Activated CD4-positive, alpha-beta T cell treated with anti-CD3 and anti-CD28 coated beads, Interleukin-2, Interleukin-4, amounts not matched to agents 100 ng/mL and 50 ng/mL, durations not matched to agents 16 hours and 8 hours (primary cell): ENCODE data around the gene ARHGAP8.

Experiments used
- DNase-seq: peaks from one replicate; pipeline ENCODE4 v3.0.0-alpha.2; 2020; ENCODE audit warnings: low spot score

Gene ARHGAP8

DNA sequence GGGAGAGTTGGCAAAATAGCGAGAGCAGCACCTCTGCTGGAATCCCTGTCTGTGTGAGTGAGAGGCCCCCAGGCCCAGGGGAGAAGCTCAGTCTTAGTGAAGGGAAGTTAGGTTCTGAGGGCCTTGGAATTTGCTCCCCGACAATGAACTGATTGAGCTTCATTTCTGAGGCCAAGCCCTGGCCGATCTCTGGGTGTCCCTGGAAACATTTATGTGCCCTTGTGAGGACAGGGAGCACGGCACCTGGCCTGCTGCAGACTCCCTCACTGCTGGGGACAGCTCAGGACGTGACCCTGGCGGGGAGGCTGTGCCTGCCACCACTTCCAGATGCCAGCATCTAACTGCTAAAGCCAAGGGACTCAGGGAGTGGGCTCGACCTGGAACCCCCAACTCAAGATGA lies 52.0 kb downstream of the ARHGAP8 start:
- no peak for DNase-seq

DNA sequence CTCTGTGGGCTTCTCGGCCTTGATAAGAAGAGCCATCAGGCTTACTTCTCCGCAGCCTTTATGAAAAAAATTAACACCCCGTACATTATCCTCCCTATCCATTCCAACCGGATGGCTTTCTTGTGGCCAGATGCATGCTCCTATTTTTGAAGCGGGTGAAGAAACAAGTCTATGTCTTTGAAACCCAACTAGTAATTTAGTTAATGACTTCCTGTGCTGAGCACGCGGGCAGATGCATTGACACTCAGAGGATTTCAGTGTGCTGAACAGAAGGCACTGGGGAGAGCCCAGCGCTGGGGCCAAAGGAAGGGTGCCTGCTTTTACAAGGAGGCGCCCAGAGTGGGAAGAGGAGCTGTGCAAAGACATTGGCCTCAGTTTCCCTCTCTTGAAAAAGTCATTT lies 53.3 kb downstream of the ARHGAP8 start:
- no peak for DNase-seq

DNA sequence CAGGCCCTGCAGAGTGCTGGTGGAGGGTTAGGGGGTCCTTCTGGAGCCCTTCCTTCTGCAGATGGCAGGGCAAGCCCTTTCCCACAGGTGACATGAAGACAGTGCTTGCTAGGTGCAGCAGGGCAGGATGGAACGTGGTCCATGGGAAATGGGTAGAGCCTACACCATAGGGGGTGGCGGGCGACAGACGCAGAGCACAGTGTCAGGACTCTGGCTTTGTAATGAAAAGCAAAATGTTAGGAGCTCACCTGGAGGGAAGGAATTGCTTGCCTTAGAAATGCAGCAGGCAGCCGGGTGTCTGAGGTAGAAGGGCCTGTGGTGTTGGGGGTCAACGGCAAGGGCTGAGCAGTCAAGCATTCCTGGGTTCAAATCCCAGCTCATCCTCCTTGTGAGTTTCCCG lies 54.9 kb downstream of the ARHGAP8 start:
- DNase-seq = no peak

DNA sequence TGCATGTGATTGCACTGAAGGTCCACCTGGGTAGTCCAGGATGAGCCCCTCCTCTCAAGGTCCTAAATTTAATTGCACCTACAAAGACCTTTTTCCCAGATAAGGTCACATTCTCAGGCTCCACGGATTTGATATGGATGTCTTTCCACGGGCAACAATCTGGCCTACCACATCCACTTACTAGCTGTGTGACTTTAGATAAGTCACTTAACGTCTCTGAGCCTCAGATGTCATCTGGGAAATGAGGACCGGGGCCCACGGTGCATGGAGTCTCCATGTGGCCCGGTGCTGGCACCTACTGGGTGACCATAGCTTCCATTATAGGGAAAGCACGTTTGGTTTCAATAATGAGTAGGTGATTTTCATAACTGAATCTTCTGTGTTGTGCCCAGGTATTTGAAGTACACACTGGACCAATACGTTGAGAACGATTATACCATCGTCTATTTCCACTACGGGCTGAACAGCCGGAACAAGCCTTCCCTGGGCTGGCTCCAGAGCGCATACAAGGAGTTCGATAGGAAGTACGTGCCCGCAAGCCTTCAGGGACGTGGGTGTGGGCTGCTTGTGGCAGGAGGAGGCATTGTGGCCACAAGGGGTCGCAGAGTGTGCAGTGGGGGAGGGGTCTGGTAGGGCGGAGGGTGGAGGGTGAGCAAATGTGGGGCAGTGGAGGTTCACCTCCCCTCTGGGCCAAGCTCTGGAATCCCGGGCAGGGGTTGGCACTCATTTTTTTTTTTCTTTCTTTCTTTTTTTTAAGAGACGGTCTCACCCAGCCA lies 55.7 kb downstream of the ARHGAP8 start:
- peak; percentile 1 for DNase-seq

DNA sequence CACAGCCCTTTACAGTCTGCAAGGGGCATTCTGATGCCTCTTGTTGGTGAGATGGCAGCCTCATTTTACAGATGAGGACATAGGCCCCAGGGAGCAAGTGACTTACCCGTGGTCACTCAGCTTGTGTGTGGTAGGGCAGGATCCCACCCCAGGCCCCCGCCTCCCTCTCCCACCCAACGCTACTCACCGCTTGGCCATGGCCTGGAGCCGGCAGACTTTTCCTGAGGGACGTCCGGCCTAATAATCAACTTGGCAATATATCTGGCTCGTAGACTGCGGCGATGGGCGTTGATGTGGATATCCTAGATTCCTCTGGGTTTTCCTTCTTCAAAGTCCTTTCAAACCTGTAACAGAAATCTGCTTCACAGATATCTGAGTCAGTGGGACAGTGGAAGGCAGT lies 57.1 kb downstream of the ARHGAP8 start:
- DNase-seq = no peak

DNA sequence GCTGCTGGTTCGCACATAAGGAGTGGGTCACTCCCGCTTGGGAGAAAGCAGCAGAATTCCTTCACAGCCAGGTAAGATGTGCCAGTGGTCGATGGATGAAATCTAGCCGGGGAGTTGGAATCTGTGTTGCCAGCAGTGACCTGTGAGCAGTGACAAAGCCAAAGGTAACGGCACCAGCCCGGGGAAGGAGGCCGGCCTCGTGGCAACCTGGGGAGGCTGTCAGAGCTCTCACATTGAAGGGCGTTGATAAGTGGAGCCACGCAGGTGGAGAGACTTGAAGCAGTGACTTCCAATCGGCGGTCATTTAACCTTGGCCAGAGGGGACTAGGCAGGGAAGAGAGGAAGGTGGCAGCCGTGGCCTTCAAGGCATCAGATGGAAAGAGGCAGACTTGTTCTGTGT lies 58.8 kb downstream of the ARHGAP8 start:
- no peak for DNase-seq

DNA sequence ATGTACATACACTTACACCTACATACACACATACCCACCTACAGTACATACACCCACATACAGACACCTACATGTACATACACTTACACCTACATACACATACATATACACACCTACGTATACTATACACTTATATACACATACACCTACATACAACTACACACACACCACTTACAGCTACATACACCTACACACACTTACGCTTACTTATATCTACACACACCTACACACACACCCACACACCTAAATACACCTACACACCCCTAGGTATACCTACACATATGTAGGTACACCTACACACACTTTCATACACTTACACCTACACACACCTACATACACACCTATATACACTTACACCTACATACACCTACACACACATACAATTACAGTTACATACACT lies 61.0 kb downstream of the ARHGAP8 start:
- DNase-seq = no peak

DNA sequence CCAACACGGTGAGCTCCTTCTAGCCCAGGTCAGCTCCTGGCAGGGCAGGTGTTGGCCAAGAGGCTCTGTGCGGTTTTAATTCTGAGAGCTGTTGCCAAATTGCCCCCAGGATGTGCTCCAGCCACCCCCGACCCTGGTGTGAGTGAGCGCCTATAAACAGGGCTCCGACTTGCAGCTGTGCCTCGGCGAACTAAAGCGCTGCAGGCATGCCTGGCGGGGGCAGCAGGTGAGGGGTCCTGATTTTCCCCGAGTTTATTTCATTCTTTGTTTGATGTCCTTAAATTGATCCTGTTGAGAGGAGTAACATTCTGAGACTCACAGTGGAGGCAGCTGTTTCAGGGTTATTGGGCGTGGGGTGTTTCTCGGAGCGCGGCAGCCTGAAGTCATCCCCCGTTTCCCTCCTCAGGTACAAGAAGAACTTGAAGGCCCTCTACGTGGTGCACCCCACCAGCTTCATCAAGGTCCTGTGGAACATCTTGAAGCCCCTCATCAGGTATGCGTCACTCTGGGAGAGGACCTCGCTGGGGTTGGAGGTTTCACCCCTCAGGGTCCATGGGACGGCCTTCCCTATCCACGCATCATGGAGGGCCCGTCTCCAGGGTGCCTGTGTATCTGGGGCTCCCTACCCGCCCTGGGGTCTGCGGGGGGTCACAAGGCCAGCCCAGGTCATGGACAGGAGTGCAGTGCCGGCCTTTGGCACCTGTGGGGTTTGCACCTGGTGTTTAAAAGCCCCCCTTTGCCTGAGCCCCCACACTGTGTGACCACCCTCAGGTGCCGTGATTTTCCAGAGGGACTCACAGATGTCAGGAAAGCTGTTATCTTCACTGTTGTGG lies 62.1 kb downstream of the ARHGAP8 start:
- no peak for DNase-seq

DNA sequence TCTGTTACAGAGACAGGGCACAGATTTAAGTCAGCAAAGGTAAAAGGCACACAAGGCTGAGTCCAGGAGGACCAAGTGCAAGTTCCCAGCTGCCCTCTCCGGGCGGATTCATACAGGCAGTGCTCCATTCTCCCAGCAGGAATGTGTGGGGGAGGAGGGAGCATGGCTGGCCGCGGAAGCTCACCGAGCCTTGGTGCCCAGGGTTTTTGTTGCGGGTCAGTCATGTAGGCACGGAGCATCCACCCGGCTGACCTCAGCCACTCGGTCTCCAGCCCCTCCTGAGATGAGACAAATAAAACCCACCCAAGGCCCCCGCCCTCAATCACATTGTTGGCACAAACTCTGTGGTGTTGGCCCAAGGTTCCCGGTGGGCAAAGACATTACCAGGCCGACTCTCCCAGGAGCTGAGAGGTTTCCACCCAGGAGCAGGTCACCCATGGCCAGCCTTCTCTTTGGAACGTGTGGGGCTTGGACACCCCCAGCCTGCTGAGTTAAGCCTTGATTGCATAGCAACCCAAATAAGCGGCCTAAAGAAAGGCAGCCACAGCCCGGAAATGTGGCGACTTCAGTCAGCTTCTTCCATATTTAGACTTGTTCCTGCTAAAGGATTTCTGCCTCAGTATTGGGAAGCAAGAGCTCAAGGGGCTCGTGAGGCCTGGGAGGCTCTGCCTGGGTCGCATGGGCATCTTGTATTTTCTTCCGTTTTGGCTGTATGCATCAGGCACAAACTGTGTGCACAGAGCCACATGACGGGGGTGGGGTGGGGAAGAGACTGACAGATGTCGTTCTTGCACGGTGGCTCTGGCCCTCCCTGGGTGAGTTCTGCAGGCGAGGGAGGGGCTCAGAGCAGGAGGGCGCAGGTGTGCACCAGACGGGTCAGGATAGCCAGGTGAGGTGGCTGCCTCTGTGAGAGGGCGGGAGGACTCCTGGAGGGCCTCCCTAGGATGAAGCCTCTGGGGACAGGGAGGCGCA lies 63.0 kb downstream of the ARHGAP8 start:
- DNase-seq = no peak

DNA sequence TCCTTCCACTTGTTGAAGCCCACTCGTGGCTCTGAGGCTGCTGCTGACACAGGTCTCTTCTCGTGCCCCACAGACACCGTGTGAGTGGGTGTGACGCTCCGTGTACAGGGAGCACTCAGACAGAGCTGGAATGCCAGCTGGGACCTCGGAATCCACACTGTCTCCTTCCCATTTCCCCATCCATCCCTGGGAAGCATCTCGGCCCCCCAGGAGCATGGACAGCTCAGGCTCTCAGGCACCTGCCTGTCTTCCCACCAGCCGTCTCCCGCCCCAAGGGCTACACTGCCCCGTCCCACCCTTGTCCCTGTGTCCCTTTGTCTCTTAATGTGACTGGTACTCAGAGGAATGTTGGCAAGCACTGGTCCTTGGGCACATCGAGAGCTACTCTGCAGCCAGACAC lies 63.8 kb downstream of the ARHGAP8 start:
- no peak for DNase-seq

DNA sequence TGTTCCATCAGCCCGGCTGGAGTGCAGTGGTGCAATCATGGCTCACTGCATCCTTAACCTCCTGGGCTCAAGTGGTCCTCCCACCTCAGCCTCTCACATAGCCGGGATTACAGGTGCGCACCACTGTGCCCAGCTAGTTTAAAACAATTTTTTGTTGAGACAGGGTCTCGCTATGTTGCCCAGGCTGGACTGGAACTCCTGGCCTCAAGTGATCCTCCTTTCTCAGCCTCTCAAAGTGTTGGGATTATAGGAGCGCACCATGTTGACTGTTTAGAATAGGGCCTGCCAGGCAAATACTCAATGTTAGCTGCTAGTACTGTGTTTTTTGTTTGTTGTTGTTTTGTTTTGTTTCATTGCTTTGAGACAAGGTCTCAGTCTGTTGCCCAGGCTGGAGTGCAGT lies 66.4 kb downstream of the ARHGAP8 start:
- no peak for DNase-seq

DNA sequence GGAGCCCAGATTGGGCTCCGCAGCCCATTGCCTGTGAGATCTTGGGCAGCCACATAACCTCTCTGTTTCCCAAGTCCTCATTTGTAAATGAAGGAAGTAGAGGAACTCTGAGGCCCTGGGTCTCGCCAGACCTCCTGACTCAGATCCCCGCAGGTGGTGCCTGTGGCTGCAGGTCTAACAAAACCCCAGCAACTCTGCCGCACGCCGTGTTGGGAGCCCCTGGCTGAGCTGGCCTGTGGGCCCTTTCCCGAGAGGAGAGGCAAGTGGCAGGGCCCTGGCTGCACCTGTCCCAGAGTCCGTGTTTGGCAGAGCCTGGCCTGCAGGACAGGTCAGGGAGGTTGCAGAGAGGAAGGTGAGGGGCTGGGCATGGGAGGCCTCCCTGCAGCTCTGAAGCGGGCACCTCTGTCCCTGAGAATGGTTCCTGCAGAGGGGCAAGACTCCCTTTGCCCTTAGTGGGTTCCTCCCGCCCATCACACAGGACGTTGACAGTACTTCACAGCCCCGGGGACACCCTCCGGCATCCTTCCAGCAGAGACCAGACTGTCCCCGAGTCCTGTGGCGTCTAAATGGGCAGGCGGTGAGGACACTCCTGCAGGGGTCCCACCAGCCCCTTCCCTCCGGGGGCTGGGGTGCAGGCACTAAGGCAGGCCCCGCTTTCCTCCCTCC lies 67.7 kb downstream of the ARHGAP8 start:
- no peak for DNase-seq

DNA sequence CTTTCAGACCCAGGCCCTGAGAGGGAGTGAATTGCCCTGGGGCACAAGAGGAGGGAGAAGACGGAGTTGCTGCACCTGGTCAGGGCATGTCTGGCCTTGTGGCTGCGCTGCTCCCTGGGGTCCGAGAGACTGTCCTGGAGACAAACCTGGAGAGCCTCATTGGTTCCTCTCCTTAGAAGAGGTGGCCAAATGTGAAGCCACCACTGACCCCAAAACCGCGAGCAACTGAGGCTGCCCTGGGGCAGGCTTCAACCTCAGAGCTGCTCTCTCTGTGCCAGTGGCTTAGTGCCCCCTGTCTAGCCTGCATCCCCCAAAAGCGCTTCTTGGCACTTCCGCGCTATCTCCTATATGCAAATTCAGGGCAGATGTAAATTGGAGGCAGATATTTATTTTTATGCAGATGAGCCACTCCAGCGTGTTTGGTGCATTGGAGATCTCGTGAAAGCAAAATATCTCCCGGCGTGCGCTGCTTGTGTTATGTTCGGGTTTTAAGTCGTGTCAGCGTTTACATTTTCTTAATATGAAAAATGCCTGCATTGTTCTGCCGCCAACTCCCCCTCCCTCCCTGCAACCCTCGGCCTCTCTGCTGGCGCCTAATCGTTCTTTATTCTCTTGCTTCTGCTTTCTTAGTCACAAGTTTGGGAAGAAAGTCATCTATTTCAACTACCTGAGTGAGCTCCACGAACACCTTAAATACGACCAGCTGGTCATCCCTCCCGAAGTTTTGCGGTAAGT lies 69.5 kb downstream of the ARHGAP8 start:
- DNase-seq = no peak

DNA sequence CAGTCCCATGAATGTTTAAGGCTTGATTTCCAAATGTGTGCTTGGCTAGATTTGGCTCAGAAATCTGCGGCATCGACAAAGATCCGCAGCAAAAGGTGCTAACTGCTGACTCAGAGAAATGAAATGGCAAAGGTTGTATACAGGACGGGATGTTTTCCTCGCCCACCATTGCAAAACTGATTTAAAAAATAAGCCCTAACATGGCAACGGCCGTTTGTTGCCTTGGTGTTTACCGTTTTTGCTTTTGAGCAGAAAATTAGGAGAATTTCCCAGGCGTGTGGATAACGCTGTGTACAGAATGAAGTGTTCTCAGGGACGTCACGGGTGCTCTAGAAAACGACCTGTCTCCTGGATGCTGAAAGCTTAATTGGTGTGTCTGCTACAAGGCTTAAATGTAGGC lies 70.2 kb downstream of the ARHGAP8 start:
- no peak for DNase-seq

DNA sequence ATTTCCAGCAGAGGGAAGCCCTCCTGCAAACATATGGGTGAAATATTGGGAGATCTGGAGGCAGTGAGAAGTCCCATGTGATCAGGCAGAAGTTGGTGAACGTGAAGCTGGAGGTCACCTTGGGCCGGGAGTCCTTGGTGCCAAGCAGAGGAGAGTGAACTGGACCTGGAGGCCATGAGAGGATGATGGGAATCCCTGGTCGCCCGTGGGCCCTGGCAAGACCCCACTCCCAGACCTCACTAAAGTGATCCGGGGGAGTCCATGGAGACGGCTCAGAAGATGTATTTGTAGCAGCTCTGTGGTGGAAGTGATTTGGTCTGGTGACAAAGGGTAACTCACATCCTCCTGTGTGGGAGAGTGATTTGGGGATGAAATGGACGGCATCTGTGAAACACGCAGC lies 71.0 kb downstream of the ARHGAP8 start:
- no peak for DNase-seq

DNA sequence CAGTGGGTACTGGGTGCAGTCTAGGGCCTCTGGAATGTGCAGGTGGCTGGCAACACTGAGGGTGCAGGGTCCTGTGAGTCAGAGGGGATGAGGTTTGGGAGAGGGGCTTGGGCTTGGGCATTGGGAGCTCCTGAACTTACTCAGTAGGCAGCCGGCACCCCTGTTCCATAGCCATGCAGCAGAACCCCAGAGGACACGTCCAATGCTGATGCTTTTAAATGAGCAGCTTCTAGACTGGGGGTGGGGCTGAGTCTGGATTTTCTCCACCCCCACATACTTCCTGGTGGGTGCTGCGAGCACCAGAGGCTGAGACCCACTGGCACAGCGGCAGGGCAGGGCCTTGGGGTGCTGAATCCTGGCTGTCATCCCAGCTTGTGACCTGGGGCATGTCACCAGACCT lies 71.4 kb downstream of the ARHGAP8 start:
- no peak for DNase-seq

DNA sequence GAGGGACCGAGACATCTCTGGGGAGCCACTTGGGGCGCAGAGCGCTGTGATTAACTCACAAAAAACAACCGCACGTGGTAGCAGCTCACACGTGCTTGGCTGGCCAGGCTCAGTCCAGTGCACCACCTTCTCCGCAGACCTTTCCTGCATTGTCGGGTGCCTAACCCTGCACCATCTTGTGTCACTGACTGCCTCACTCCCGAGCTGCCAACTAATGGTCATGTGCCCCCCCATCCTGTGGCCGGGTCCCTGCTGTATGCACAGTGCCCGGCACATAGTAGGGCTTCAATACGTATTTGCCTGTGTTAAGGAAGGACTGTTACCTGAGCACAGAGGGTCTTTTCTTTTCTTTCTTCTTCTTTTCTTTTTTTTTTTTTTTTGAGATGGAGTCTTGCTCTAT lies 71.9 kb downstream of the ARHGAP8 start:
- DNase-seq = no peak

DNA sequence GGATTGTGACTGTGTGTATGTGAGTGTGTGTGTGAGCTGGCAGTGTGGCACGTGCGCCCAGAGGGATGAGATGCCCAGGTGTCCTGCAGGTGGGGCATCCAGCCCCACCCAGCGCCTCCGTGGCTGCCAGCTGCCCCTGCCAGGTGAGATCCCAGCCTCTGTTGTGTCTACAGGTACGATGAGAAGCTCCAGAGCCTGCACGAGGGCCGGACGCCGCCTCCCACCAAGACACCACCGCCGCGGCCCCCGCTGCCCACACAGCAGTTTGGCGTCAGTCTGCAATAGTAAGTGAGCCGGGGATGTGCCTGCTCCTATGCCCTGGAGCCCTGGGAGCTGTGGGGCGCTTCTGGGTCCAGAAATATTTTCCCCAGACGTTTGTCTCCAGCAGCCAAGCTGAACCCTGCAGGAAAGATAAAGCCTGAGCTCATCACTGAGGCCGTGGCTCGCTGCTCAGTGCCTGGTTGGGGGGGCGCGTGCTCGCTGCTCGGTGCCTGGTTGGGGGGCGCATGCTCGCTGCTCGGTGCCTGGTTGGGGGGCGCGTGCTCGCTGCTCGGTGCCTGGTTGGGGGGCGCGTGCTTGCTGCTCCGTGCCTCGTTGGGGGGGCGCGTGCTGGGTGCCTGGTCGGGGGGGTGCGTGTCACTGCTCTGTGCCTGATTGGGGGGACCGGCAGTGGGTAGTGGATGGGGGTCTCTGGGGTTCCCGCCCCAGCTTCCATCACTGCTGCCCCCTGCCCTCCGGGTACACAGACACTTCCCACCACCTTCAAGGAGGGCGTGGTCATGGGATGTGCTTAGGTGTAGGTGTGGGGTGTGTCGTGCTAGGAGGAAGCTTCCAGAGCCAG lies 73.2 kb downstream of the ARHGAP8 start:
- DNase-seq = no peak

DNA sequence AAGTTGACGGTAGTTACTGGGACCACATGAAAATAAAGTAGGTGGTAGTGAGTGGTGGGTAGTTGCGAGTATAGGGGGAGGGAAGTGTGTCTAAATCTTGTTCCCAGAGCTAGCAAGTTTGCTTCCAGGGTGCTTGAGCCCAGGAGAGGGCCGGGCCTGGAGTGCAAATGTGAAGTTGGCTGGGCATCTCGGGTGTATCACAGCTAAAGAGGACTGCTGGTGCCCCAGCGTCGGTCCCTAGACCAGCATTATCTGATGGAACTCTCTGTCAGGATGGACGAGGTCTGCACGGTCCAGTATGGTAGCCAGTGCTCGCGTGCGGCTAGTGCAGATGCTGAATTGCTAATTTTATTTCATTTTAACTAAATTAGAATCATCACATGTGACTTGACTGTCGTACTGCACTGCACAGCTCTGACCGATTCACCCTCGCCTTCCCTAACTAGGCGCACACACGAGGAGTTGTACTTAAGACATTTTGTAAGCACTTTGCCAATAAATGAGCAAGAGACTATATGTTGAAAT lies 75.4 kb downstream of the ARHGAP8 start:
- no peak for DNase-seq

DNA sequence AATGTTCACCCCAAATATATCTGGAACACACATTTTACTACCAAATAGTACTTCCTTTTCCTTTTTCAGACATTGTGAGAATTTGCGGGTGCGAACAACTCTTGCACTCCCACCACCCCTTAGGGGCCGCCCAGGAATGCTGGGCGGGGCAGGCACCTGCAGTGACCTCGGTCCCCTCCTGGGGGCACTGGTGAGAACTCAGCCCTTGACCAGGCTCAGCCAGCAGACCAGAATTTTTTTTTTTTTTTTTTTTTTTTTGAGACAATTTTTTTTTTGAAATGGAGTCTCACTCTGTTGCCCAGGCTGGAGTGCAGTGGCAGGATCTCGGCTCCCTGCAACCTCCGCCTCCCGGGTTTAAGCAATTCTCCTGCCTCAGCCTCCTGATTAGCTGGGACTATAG lies 75.8 kb downstream of the ARHGAP8 start:
- DNase-seq = peak; percentile 32
